CD4-positive, alpha-beta T cell treated with Interleukin-15 for 4 hours (primary cell): Measurements from ENCODE around the gene RLN3.
A peak's percentile ranks its signal among the peaks of the same experiment; 100 is the strongest.

ENCODE experiments used
- DNase-seq: peaks from one replicate; pipeline ENCODE4 v3.0.0-alpha.2; 2020; ENCODE audit warnings: low spot score

The RLN3 gene

DNA sequence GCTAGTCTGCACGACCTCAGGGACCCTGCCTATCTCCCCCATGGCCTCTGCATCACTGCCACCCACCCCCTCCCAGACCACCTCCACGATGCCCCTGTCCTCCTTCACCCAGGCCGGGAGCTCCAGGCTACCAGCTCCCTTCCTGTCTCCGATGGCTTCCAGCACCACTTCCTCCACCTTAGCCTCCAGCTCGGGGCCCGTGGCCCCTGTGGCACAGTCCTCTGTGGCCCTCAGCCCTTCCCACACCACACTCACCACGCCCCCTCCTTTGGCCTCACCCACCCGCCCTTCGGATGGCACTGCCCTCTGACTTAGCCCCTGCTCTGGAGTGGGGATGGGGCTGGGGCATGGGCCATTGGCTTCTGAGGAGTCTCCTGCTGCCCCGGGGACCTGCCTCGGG is 26.8 kb downstream of the RLN3 start:
- no peak for DNase-seq

DNA sequence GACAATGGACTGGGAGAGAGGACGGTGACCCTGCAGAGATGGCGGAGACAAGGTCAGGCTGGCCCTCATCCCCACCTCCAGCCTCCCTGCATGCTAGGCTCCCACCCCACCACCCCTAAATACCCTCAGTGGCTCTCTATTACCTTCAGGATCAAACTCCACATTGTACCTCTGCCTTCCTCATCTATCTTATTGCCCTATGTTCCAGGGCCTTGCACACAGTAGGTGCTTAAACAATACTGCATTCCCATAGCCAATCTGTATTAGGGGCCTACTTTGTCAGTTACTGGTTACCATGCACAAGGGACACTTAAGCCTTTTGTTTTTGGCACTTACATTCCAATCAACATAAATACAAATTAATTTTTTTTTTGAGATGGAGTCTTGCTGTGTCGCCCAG is 27.4 kb downstream of the RLN3 start:
- no peak for DNase-seq

GRCh38 chr19:14056069-14056666 is 28.2 kb downstream of the RLN3 start:
- DNase-seq = no peak

GRCh38 chr19:14056741-14057356 is 28.9 kb downstream of the RLN3 start:
- DNase-seq = no peak

DNA sequence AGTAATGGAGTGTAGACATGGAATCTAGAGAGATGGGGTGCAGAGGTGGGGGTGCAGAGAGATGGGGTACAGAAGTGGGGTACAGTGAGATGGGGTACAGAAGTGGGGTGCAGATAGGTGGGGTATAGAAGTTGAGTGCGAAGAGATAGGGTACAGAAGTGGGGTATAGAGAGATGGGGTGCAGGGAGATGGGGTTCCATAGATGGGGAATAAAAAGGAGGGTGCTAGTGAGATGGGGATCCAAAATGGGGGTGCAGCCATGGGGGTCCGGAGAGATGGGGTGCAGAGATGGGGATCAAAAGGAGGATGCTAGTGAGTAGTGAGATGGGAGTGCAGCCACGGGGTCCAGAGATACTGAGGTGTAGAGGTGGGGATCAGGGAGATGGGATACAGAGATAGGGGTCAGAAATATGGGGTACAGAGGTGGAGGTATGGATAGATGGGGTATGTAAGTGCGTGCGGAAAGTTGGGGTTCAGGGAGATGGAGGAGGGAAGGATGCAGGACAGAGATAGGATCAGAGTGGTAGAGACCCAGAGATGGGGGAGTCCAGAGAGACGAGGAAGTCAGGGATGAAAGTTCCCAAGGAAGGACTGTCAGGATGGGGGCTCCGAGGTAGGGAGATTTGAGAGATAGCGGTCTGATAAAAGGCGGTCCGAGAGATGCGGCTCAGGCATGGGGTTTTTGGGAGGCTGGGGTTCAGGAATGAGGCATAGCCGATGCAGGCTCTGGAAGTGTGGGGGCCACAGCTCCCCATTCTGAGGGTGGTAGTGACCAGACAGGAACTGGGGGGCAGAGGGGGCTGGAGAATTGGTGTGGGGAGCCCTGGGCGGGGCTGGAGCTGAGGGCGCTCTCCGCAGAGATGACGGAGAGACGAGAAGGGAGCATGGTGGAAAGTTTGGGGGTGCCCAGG is 30.5 kb downstream of the RLN3 start:
- DNase-seq = no peak

- DNase-seq = peak; percentile 34
Measured at GRCh38 chr19:14059093-14059480, 31.1 kb downstream of the RLN3 start.

DNA sequence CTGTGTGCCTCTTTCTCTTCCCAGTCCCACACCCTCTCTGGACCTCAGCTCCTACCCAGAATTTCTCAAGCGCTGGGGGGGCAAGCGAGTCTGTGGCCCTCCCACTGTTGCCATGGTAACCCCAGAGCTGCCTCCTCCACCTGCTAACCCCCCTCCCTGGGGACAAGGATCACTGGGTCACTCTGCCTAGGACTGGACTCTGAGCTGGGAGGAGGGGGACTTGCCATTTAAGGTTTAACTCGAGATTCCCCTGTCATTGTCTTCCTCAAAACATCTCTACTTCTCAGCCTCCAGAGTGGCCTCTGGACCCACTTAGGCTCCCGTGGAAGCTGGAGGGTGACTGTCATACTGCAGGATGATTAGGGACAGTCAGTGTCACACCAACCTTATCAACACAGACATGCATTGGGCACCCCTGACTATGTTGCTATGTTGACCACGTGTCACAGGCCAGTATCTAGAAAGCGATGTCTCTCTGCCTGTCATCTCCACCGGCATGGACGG is 31.8 kb downstream of the RLN3 start:
- DNase-seq = no peak

DNA sequence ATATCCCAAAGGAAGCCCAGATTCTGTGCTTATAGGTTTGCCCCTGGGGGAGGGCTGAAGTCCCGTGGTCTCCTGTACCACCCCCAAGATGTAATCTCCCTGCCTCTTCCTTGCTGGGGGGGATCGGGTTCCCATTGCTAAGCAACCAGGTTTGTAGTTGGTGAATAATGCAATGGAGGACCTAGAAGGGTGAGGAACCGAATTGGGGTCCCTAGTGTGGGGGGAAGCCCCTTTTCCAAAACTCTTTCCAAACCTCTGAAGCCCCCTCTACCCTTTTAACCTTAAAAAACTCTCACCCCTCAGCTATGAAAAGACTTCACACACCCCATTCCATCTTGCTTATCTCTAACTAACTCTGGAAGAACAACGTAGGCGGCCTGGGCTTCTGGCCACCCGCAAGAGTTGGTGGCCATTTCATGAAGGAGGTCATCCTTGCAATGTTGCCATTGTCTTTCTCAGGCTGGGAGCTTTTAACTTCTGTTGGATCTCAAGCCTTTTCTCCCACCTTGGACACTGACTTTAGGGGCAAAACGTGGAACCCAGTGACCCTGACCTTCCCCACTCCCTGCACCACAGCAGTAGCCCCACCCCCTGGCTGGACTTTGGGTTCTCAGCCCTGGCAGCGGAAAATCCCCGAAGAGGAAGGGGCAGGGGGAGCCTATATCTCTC is 33.3 kb downstream of the RLN3 start:
- DNase-seq = no peak

DNA sequence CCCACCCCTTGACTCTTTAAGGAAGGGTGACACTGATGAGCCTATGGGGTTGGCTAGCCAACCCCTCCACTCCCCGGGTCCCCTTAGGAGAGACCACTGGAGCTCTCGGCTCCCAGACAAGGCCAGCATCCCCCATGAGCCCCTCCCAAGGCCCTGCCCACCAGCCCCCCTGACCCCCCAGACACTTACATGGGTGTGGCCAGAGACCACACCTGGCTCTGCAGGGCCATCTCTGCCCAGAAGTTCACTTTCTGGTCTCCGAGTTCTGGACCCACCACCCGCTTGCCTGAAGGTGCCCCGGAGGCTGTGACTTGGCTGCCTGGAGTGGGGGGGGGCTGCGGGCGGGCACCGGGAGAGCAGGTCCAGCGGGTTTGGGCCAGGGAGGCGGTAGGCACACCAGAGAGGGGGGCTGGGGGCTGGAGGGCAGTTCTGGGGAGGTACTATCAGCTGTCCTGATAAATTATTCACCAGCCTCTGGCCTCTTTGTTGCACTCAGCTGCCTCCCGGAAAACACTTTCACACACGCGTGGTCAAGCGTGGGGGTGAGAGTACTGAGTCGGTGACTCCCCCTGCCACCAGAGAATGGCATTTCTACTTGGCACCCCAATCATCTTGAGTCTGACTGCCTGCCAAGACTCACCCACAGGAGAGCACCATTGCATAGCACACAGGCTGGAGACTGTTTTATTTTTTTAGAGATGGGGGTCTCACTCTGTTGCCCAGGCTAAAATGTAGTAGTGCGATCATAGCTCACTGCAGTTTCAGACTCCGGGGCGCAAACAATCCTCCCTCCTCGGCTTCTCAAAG is 34.0 kb downstream of the RLN3 start, which contains the start of gene PALM3:
TSS of gene PALM3 (minus strand) at position 326 of the 807 bp plus-strand sequence. CDS start at position 230, 96 bp downstream.
- DNase-seq = no peak

DNA sequence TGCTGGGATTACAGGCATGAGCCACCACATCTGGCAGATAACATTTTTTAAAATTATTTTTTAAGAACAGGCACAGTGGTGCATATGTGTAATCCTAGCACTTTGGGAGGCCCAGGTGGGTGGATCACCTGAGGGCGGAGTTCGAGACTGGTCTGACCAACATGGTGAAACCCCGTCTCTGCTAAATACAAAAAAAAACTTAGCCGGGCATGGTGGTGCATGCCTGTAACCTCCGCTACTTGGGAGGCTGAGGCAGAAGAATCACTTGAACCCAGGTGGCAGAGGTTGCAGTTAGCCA is 34.6 kb downstream of the RLN3 start:
- no peak for DNase-seq

- DNase-seq = no peak
Measured at GRCh38 chr19:14063105-14063504, 35.2 kb downstream of the RLN3 start.

DNA sequence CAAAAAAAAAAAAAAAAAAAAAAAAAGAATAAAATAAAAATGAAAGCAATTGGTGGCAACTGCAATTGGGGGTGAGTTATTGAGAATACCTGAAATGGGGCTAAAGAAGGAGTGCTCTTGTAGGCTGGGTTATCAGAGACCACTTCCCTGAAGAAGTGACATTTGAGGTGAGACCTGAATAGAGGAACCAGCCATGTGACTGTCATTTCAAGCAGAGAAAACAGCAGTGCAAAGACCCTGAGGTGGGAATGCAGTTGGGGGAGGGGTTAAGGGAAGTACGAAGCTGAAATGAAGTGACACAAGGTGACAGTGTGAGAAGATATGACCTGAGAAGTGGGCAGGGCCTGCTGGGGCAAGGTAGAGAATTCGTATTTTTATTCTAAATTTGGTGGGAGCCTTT is 38.2 kb downstream of the RLN3 start:
- no peak for DNase-seq

DNA sequence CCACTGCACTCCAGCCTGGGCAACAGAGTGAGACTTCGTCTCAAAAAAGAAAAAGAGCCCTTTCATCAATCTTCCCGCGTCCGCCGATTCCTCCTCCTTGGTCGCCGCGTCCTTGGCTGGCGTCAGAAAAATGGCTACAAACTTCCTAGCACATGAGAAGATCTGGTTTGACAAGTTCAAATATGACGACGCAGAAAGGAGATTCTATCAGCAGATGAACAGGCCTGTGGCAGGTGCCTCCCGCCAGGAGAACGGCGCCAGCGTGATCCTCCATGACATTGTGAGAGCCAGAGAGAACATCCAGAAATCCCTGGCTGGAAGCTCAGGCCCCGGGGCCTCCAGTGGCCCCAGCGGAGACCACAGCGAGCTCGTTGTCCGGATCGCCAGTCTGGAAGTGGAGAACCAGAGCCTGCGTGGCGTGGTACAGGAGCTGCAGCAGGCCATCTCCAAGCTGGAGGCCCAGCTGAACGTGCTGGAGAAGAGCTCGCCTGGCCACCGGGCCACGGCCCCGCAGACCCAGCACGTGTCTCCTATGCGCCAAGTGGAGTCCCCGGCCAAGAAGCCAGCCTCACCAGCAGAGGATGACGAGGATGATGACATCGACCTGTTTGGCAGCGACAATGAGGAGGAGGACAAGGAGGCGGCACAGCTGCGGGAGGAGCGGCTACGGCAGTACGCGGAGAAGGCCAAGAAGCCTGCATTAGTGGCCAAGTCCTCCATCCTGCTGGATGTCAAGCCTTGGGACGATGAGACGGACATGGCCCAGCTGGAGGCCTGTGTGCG is 42.5 kb downstream of the RLN3 start:
- no peak for DNase-seq

GRCh38 chr19:14072535-14073260 is 44.8 kb downstream of the RLN3 start, which contains the start of gene MISP3:
Gene MISP3 (plus strand): TSS chr19:14072786. CDS start chr19:14073310, 524 bp downstream.
- DNase-seq = peak; percentile 16

DNA sequence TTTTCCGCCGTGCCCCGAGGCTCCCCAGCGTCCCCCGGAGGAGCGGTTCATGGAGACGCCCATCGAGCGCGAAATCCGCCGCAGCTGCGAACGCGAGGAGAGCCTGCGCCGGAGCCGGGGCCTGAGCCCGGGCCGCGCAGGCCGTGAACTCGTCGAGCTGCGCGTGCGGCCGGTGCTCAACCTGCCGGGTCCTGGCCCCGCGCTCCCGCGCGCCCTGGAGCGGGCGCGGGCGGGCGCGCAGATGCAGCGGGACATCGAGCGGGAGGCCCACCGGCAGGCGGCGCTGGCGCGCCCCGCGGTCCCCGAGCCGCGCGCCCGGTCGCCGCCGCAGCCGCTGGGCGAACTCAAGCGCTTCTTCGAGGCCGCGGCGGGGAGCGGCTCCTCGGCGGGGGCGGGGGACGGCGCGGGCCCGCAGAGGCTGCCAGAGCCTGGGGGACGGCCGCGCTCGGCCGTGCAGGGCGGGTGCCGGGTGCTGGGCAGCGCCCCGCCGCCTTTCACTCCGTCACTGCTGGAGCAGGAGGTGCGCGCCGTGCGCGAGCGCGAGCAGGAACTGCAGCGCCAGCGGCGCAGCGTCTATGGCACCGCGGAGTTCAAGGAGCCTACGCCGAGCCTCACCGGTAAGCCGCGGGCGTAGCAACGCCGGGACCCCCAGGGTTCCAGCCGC is 45.4 kb downstream of the RLN3 start:
- peak; percentile 70 for DNase-seq

DNA sequence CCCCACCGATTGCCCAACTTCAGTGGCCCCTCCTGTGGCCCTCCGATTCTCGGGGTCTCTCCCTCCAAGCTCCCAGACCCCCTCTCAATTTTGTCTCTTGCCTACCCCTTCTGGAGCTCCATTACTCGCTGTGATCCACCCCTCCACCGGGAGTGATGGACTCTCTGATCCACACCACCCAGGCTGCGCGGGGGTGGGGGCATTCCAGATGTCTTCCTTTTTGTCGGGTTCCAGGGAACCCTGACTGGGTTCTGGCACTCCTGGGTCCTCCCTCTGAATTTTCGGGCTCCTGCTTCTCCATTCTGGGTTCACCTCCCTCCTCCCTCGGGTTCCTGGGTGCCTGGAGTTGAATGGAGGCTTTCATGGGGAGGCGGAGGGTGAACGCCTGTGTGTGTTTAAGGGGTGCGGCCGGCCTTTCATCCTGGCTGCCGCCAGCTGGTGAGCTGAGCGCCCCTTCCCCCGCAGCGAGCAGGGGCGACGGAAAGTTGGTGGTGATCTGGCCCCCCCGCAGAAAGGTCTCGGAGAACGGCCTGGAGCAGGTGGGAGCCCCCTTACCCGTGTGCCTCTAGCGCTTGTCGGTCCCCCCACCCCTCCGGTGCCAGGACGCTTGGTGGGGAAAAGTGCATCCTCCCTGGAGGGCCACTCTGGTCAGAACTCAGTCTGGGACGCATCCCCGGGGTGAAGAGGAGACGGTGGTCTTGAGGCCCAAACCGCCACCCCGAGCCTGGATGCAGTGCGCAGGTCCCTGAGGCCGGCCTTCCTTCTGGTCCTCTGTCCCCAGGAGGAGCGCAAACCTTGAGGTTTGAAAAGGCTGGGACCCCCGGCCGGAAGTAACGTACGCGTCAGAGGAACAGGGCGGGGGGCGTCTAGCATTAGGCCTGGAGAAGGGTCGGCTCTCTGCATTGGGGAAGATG is 46.2 kb downstream of the RLN3 start:
- no peak for DNase-seq

DNA sequence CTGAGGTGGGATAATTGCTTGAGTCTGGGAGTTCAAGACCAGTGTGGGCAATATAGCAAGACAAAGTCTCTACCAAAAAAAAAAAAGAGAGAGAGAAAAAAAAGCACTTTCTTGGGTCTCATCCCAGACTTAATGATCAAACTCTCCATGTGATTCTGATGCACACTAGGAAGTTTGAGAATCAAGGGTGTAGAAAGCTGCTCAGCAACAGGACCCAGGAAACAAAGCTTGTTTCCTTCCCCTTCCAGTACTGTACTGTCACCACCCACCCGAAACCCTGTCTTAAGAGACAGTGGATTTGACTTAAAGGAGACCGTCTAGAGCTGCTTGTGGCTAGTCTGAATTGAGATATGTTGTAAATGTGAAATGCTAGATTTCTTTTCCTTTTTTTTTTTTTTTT is 50.5 kb downstream of the RLN3 start:
- DNase-seq = no peak
